ENCODE data around the gene DNAJA4. TPM values are rescaled to one million over a fixed set of nuclear protein-coding genes. Genes with fewer than 3 reads are reported as not detected.

The DNAJA4 gene
- total RNA-seq, 4 donors from 2014 or later, result 9.9 to 33.9 (median 24.5) TPM

DNA sequence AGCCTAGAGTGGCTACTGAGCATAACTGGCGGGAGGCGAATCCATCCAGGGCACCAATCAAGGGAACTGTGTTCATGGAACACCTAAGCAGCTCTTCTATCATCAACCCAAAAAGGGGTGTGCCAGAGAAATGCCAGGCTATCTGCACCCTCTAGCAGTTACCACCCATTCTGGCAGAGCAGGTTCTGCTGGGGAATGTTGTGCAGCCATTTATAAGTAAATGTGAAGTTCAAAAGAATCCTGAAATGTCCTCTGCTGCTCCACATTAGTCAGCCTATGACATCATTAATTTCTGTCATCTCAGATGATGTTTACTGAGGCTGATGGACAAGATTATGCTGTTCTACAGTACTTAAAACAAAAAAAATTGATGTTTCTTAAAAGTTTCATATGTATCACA is 27.3 kb downstream of the DNAJA4 start:
- Histone ChIP-seq H3K4me1 (no peaks in the 10 kb centered on the region), H3K27ac (no peak overlapping the region), H3K36me3 (peaks cover 0 to 83% of the 10 kb centered on the region in 2 donors), H3K4me3 (no peak overlapping the region), H3K9me3 (no peaks in the 10 kb centered on the region), H3K27me3 (no peaks in the 10 kb centered on the region)
- TF ChIP-seq POLR2A (IDR thresholded peaks at IDR 0.05) (no peak), EP300 (IDR thresholded peaks at IDR 0.05) (no peak), POLR2AphosphoS5 (IDR thresholded peaks at IDR 0.05) (no peak)
- no peak for ATAC-seq
- 100% methylated on average over 2 of the region's 2 CpGs; no CpG with 5 or more reads in 1 of the 2 donors for WGBS, 2 donors (ENCODE audit: low coverage in 1 of 2)

DNA sequence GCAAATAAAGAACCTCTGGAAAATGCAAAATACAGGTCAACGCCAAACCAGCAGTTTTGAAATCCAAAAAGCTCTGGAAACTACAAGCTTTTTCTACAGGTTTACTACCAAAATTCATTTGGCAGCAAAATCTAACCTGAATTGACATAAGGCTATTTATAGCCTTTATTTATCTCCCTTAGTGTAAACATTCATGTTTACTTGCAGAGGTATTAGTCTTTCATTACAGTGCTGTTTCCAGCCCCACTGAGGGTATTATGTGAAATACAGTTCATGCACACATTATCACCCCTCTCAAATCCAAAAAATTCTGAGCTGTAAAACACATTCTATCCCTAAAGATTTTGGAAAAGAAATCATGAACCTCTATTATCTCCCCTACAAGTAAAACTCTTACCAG is 27.9 kb downstream of the DNAJA4 start:
- ATAC-seq, result no peak
- Histone ChIP-seq H3K27ac (no peak overlapping the region), H3K27me3 (no peaks in the 10 kb centered on the region), H3K36me3 (peaks cover 0 to 78% of the 10 kb centered on the region in 2 donors), H3K4me3 (no peak overlapping the region), H3K9me3 (no peaks in the 10 kb centered on the region), H3K4me1 (peaks cover 0 to 3% (median 0%) of the 10 kb centered on the region in 3 donors)
- 88 to 92% methylated on average over 1 of the region's 1 CpG for WGBS, 2 donors (ENCODE audit: low coverage in 1 of 2)
- TF ChIP-seq, protein P1, sequence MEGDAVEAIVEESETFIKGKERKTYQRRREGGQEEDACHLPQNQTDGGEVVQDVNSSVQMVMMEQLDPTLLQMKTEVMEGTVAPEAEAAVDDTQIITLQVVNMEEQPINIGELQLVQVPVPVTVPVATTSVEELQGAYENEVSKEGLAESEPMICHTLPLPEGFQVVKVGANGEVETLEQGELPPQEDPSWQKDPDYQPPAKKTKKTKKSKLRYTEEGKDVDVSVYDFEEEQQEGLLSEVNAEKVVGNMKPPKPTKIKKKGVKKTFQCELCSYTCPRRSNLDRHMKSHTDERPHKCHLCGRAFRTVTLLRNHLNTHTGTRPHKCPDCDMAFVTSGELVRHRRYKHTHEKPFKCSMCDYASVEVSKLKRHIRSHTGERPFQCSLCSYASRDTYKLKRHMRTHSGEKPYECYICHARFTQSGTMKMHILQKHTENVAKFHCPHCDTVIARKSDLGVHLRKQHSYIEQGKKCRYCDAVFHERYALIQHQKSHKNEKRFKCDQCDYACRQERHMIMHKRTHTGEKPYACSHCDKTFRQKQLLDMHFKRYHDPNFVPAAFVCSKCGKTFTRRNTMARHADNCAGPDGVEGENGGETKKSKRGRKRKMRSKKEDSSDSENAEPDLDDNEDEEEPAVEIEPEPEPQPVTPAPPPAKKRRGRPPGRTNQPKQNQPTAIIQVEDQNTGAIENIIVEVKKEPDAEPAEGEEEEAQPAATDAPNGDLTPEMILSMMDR (IDR thresholded peaks at IDR 0.05), result no peak
- TF ChIP-seq EP300 (IDR thresholded peaks at IDR 0.05) (no peak), POLR2A (IDR thresholded peaks at IDR 0.05) (no peak)

- H3K27ac ChIP-seq, result peak within 1 kb of the TSS; percentile 44 to 91 (median 86)
- peak; percentile 98 for ATAC-seq
- TF ChIP-seq POLR2AphosphoS5 (IDR thresholded peaks at IDR 0.05), result peak; percentile 98
- TF ChIP-seq EP300 (IDR thresholded peaks at IDR 0.05), result no peak
- TF ChIP-seq POLR2A (IDR thresholded peaks at IDR 0.05), result peak; percentile 90 to 92
- TF ChIP-seq, protein P1 (IDR thresholded peaks at IDR 0.05), result peak in 2 of 4 experiments; percentile 3 to 20
- H3K4me1 ChIP-seq, result peaks cover 0 to 26% (median 5%) of the 10 kb centered on the region in 3 donors
- no peaks in the 10 kb centered on the region for H3K9me3 ChIP-seq
- 0 to 3% methylated on average over 7 to 14 of the region's 55 CpGs for WGBS, 2 donors (ENCODE audit: low coverage in 1 of 2)
- H3K36me3 ChIP-seq, result peaks cover 0 to 8% of the 10 kb centered on the region in 2 donors
- H3K27me3 ChIP-seq, result peaks cover 11% of the 10 kb centered on the region
- peak within 1 kb of the TSS; percentile 54 to 76 for H3K4me3 ChIP-seq
These were observed 35.0 kb downstream of the DNAJA4 start, which contains the start of gene SKIC8 for GRCh38 chr15:78299101-78299930. Gene SKIC8, minus strand, starts transcription at chr15:78299609. Its CDS starts 3,923 bp downstream, at chr15:78295686.

DNA sequence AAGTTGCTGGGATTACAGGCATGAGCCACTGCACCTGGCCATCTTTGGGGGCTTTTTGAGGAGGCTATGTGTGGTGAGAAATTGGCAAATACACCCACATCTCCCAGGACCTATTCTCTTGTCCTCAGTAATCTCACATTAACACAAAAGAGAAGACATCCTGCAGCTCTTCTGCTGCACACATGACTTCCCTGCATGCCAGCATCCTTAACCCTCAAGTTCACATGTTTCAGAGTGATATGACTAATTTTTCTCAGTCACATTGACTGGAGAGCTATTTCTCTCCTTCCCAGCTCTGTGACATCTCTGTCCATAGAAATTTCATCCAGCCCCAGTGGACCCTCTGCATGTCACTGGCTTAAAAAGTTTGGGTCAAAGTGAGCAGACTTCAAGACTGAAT is 37.0 kb downstream of the DNAJA4 start:
- Histone ChIP-seq H3K9me3 (no peaks in the 10 kb centered on the region), H3K4me3 (no peak overlapping the region), H3K36me3 (no peaks in the 10 kb centered on the region), H3K27me3 (peaks cover 28% of the 10 kb centered on the region), H3K27ac (no peak overlapping the region), H3K4me1 (peaks cover 0 to 26% (median 5%) of the 10 kb centered on the region in 3 donors)
- TF ChIP-seq POLR2AphosphoS5 (IDR thresholded peaks at IDR 0.05) (no peak), EP300 (IDR thresholded peaks at IDR 0.05) (no peak), POLR2A (IDR thresholded peaks at IDR 0.05) (no peak)
- TF ChIP-seq, protein P1 (IDR thresholded peaks at IDR 0.05), result no peak
- ATAC-seq, result no peak

- no peak for TF ChIP-seq POLR2A (IDR thresholded peaks at IDR 0.05)
- TF ChIP-seq EP300 (IDR thresholded peaks at IDR 0.05), result no peak
- TF ChIP-seq, protein P1 (IDR thresholded peaks at IDR 0.05), result no peak
- TF ChIP-seq POLR2AphosphoS5 (IDR thresholded peaks at IDR 0.05), result no peak
- H3K4me3 ChIP-seq, result no peak overlapping the region
- peaks cover 33% of the 10 kb centered on the region for H3K27me3 ChIP-seq
- WGBS, 2 donors (ENCODE audit: low coverage in 1 of 2), result 41 to 63% methylated on average over 3 of the region's 3 CpGs
- no peaks in the 10 kb centered on the region for H3K9me3 ChIP-seq
- no peak overlapping the region for H3K27ac ChIP-seq
- peaks cover 0 to 26% (median 5%) of the 10 kb centered on the region in 3 donors for H3K4me1 ChIP-seq
- no peaks in the 10 kb centered on the region for H3K36me3 ChIP-seq
- no peak for ATAC-seq
These were observed 37.5 kb downstream of the DNAJA4 start for GRCh38 chr15:78301828-78302227.

All from gastroesophageal sphincter (tissue), 4 donors.